Left ventricle myocardium inferior (tissue), 1 donor: ENCODE results near the gene XRN1. TPM values are rescaled to one million over a fixed set of nuclear protein-coding genes. Genes with fewer than 3 reads are reported as not detected.
"Not testable (repeated sequence)": the region's sequence is repeated elsewhere in the genome, so short reads cannot be mapped to it uniquely, and the experiment has no call there.

Experiments
- DNase-seq: peaks from one replicate; pipeline ENCODE4 v3.0.0-alpha.2; 2020
- H3K27ac ChIP-seq: fragments of 200-600 bp; replicated peaks from 2 replicates; pipeline ENCODE4 v1.8.0; 2021
- H3K27me3 ChIP-seq: fragments of 200-600 bp; 2 replicates; pipeline ENCODE4 v1.8.0; 2021; ENCODE audit warnings: low read depth
- H3K36me3 ChIP-seq: fragments of 200-600 bp; 2 replicates; pipeline ENCODE4 v1.8.0; 2021
- H3K4me1 ChIP-seq: fragments of 200-600 bp; 2 replicates; pipeline ENCODE4 v1.8.0; 2021
- H3K4me3 ChIP-seq: fragments of 200-600 bp; 2 replicates; pipeline ENCODE4 v1.8.0; 2021; ENCODE audit warnings: mild to moderate bottlenecking, moderate library complexity
- H3K9me3 ChIP-seq: fragments of 200-600 bp; replicated peaks from 2 replicates; pipeline ENCODE4 v1.8.0; 2021
- CTCF ChIP-seq: fragments of 200-600 bp; IDR thresholded peaks from 2 replicates; pipeline ENCODE4 v1.8.0; 2021; ENCODE audit warnings: antibody characterized with exemption, mild to moderate bottlenecking, borderline replicate concordance
- intact Hi-C: fragments of 100-400 bp; cut with micrococcal nuclease; formaldehyde crosslinking; loops from one replicate; pipeline ENCODE4 v1.11.0; 2022
- total RNA-seq: library from RNA; stranded (reverse); fragmentation: NEBNext Ultra II Directional; extraction: Animal tissue kit (Norgen Biotek cat#: 25700); gene quantifications from one replicate; pipeline ENCODE4 v1.2.1, GENCODE V29; 2021
- donor health status: DM: no; HTN: yes; CAD: no; lungs with severe emphysema.

XRN1 gene
- total RNA-seq, 1 donor from 2014 or later: 16.1 TPM

- Histone ChIP-seq H3K27ac (no peak overlapping the region), H3K36me3 (no peaks in the 10 kb centered on the region), H3K4me1 (peaks cover 65% of the 10 kb centered on the region), H3K9me3 (no peaks in the 10 kb centered on the region), H3K4me3 (peak overlapping the region; percentile 88), H3K27me3 (no peaks in the 10 kb centered on the region)
- no peak for DNase-seq
- TF ChIP-seq CTCF: no peak
- intact Hi-C loops: no loop called here
Measured at GRCh38 chr3:142445816-142446254, 2.0 kb downstream of the XRN1 start.

GRCh38 chr3:142444343-142444742 lies 3.5 kb downstream of the XRN1 start:
- TF ChIP-seq CTCF: no peak
- no peaks in the 10 kb centered on the region for H3K36me3 ChIP-seq
- DNase-seq: no peak
- no peaks in the 10 kb centered on the region for H3K9me3 ChIP-seq
- H3K27me3 ChIP-seq: no peaks in the 10 kb centered on the region
- intact Hi-C loops: no loop called here
- H3K27ac ChIP-seq: no peak overlapping the region
- no peak overlapping the region for H3K4me3 ChIP-seq
- peaks cover 75% of the 10 kb centered on the region for H3K4me1 ChIP-seq

DNA sequence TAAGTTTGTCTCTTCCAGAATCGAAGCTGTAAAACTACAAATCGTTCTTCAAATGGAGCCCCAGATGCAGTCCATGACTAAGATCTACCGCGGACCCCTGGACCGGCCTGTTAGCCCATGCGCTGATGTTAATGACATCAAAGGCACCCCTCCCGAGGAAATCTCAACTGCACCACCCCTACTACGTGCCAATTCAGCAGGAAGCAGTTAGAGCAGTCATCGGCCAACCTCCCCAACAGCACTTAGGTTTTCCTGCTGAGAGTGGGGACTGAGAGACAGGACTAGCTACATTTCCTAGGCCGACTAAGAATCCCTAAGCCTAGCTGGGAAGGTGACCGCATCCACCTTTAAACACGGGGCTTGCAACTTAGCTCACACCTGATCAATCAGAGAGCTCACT lies 4.8 kb downstream of the XRN1 start:
- H3K27ac ChIP-seq, intact Hi-C loops, H3K27me3 ChIP-seq, H3K36me3 ChIP-seq, H3K9me3 ChIP-seq, H3K4me3 ChIP-seq, DNase-seq: not testable (repeated sequence)
- peaks cover 73% of the 10 kb centered on the region for H3K4me1 ChIP-seq

GRCh38 chr3:142439499-142440220 lies 8.2 kb downstream of the XRN1 start:
- H3K4me1 ChIP-seq: peaks cover 48% of the 10 kb centered on the region
- H3K27ac ChIP-seq, H3K9me3 ChIP-seq, H3K36me3 ChIP-seq, DNase-seq, intact Hi-C loops, H3K27me3 ChIP-seq, H3K4me3 ChIP-seq: not testable (repeated sequence)

GRCh38 chr3:142438096-142438495 lies 9.7 kb downstream of the XRN1 start:
- H3K4me3 ChIP-seq, intact Hi-C loops, H3K9me3 ChIP-seq, DNase-seq, H3K27ac ChIP-seq, H3K36me3 ChIP-seq, H3K27me3 ChIP-seq: not testable (repeated sequence)
- H3K4me1 ChIP-seq: peaks cover 33% of the 10 kb centered on the region

DNA sequence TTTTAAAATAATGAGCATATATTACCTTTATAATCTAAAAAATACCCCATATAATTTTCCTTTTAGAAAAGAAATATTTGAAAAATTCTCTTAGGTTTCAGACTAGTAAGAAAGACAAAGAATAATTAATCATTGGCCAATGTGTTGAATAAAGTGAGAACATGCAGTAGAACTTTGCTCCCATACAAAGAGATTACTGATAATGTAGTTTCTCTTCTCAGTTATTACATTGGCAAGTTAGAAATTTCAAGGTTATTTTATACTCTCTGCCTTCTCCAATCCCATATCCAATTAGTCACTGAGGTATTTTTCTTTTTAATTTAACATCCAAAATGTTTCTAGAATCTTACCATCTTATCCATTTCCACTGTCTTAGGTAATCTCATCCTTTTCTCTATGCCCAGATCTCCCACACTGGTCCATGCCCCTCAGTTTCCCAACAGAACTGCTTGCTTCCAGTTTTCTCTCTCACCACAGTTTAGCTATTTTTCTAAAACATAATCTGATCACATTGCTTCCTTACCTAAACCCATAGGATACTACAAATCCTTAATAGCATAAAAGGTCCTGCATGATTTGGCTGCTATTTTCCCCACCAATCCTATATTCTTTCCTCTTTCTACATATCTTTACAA lies 10.8 kb downstream of the XRN1 start:
- H3K9me3 ChIP-seq: no peaks in the 10 kb centered on the region

More for the DNA sequence above, 10.8 kb downstream of the XRN1 start:
- Histone ChIP-seq H3K36me3 (peaks cover 11% of the 10 kb centered on the region), H3K4me3 (no peak overlapping the region), H3K4me1 (peaks cover 32% of the 10 kb centered on the region), H3K27me3 (no peaks in the 10 kb centered on the region), H3K27ac (no peak overlapping the region)
- DNase-seq: no peak
- intact Hi-C loops: no loop called here
- TF ChIP-seq CTCF: no peak
